Right atrium auricular region (tissue), 2 donors: Measurements from ENCODE around the gene KLHL42. TPM values are rescaled to one million over a fixed set of nuclear protein-coding genes. Genes with fewer than 3 reads are reported as not detected.

ENCODE experiments used
- DNase-seq: peaks from one replicate; pipeline ENCODE4 v3.0.0-alpha.2; 2019; ENCODE audit warnings: low spot score
- H3K27ac ChIP-seq, 2 donors: fragments of 200-600 bp; sonication (generic); 1 replicate in 1 of 2; 2 replicates in 1 of 2; pipeline ENCODE4 v1.5.1; 2016 to 2019
- H3K27me3 ChIP-seq, 2 donors: fragments of 200-600 bp; sonication (generic); one replicate each; pipeline versions ENCODE4 v1.5.1 to v1.6.0; 2017 to 2019
- H3K36me3 ChIP-seq: fragments of 200-600 bp; sonication (generic); one replicate; pipeline ENCODE4 v1.5.1; 2016
- H3K4me1 ChIP-seq, 2 donors: fragments of 200-600 bp; sonication (generic); one replicate each; pipeline versions ENCODE4 v1.5.1 to v1.6.0; 2017 to 2019
- H3K4me3 ChIP-seq, 2 donors: fragments of 200-600 bp; sonication (generic); 1 replicate in 1 of 2; 2 replicates in 1 of 2; pipeline ENCODE4 v1.5.1; 2017 to 2019; ENCODE audit warnings: mild to moderate bottlenecking in 1 of 2, moderate library complexity in 1 of 2
- H3K9me3 ChIP-seq, 2 donors: fragments of 200-600 bp; sonication (generic); one replicate each; pipeline ENCODE4 v1.5.1; 2019
- total RNA-seq, 2 donors: library from RNA; depleted of rRNA; stranded (reverse); fragments of >200 nt; gene quantifications; one replicate each; pipeline ENCODE4 v1.1.0, GENCODE V29; 2016
- TF ChIP-seq, protein P1 (sequence below), 2 donors: fragments of 200-600 bp; sonication (generic); IDR thresholded peaks; one replicate each; pipeline ENCODE4 v1.5.1; 2019; ENCODE audit warnings: antibody characterized with exemption in 2 of 2

Gene KLHL42
- total RNA-seq, 2 donors from 2014 or later = 6.7 to 11.4 TPM

DNA sequence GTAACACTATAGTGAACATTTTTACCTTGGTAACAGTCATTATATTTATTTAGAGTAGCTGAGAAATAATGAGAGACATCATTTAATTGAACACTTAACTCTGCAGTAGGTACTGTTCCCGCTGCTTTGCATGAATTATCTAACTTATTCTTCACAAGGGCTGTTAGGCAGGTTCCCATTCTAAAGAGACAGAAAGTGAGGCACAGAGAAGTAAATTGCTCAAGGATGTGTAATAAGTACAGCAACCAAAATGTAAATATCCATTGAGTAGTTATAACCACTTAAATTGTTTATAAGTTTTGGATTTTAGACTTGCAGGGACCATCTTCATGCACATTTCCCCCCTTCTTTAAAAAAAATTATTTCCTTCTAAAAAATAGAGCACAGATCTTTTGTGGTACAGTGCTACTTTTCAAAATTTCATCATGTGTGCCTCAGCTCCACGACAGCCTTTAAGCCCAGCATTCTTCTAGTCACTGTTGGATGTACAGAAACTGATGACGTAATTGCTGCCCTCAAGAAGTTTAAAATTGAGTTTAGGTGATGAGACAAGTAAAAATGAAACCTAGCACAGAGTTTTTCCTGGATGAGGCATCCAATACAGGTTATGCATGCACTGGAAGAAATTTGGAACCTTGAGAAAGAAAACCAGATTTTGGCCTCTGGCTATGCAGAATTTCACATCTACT lies 6.0 kb downstream of the KLHL42 start:
- Histone ChIP-seq H3K36me3 (no peaks in the 10 kb centered on the region), H3K4me3 (no peak overlapping the region), H3K9me3 (no peaks in the 10 kb centered on the region), H3K27ac (no peak overlapping the region), H3K4me1 (peaks cover 0 to 22% of the 10 kb centered on the region in 2 donors), H3K27me3 (no peaks in the 10 kb centered on the region)
- no peak for DNase-seq
- TF ChIP-seq, protein P1, sequence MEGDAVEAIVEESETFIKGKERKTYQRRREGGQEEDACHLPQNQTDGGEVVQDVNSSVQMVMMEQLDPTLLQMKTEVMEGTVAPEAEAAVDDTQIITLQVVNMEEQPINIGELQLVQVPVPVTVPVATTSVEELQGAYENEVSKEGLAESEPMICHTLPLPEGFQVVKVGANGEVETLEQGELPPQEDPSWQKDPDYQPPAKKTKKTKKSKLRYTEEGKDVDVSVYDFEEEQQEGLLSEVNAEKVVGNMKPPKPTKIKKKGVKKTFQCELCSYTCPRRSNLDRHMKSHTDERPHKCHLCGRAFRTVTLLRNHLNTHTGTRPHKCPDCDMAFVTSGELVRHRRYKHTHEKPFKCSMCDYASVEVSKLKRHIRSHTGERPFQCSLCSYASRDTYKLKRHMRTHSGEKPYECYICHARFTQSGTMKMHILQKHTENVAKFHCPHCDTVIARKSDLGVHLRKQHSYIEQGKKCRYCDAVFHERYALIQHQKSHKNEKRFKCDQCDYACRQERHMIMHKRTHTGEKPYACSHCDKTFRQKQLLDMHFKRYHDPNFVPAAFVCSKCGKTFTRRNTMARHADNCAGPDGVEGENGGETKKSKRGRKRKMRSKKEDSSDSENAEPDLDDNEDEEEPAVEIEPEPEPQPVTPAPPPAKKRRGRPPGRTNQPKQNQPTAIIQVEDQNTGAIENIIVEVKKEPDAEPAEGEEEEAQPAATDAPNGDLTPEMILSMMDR (IDR thresholded peaks at IDR 0.05) = no peak

DNA sequence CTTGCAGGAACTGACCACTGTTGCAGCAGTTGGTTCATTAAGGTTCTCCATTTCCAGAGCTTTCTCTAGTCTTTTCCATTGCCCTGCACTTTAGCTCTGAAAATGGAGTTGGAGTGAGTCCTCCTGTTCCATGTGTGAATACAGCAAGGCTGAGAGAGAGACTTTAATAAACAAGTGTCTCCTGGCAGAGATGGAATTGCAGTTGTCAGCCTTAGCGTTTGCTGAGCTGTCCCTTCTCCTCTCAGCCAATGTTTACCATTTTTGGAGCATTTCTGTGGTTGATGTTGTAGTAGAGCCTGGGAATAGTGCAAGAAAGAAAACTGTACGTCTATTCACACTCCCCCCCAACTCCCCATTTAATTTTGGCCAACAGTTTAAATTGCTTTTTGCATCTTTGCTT lies 7.5 kb downstream of the KLHL42 start:
- H3K4me1 ChIP-seq = peaks cover 0 to 7% of the 10 kb centered on the region in 2 donors

DNA sequence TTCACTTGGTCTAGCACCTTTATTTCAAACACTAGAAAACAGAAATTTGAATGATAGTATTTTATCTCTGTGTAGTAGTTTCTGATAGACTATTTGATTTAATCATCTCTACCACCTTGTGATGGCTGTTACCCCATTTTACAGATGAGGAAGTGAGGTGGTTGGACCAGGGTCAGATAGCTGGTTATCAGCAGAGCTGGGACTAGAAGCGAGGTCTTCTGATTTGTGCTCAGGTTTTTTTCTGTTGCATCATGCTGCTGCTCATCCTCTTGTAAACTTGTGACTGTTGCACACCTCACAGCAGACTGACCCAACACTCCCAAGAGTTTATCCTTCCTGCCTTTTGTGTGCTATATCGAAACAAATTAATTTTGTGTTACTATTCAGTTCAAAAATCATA lies 10.1 kb downstream of the KLHL42 start:
- no peak overlapping the region for H3K27ac ChIP-seq

More for the DNA sequence above, 7.5 kb downstream of the KLHL42 start:
- Histone ChIP-seq H3K9me3 (no peaks in the 10 kb centered on the region), H3K27ac (no peak overlapping the region), H3K36me3 (peaks cover 12% of the 10 kb centered on the region), H3K4me3 (no peak overlapping the region), H3K27me3 (no peaks in the 10 kb centered on the region)
- no peak for DNase-seq
- TF ChIP-seq, protein P1 (IDR thresholded peaks at IDR 0.05) = no peak

DNA sequence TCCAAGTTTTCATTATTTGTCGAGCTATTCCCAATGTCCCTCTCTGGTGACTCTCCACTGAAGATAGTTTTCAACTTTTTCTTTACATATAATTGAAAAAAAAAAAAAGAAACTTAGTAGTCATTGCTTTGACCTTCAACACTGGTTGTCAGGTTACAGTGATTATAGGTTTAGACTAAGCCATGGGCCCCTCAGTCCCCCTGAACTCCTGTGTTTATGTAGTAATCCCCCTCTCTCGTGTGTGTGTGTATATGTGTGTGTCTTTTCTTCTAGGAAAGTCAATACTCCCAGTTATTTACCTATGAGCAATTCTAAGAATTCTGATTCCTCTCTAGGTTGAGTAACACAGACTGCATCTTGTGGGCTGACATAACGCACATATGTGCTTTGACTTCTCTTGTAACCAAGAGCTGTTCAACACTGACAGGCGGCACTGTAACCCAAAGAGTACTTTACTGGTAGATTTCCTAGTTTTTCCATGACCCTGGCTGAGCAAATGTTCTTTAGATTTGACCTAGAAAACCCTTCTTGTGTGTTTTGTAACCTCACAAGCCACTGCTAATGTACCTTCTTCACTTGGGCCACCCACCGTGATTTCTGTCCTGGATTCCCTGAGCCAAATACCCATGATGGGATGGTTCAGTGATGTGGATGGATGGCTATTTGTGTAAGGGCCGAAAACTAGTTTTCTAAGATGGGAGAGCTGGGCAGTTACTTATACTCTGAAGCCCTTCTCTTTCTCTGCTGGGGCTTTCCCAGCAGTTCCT lies 15.0 kb downstream of the KLHL42 start:
- H3K4me3 ChIP-seq = no peak overlapping the region
- no peaks in the 10 kb centered on the region for H3K4me1 ChIP-seq
- TF ChIP-seq, protein P1 (IDR thresholded peaks at IDR 0.05) = no peak
- no peak for DNase-seq
- no peak overlapping the region for H3K27ac ChIP-seq
- no peaks in the 10 kb centered on the region for H3K9me3 ChIP-seq
- peaks cover 47% of the 10 kb centered on the region for H3K36me3 ChIP-seq
- H3K27me3 ChIP-seq = no peaks in the 10 kb centered on the region

More for the DNA sequence above, 10.1 kb downstream of the KLHL42 start:
- peaks cover 30% of the 10 kb centered on the region for H3K36me3 ChIP-seq
- H3K27me3 ChIP-seq = no peaks in the 10 kb centered on the region
- DNase-seq = no peak
- H3K9me3 ChIP-seq = no peaks in the 10 kb centered on the region
- TF ChIP-seq, protein P1 (IDR thresholded peaks at IDR 0.05) = no peak
- no peaks in the 10 kb centered on the region for H3K4me1 ChIP-seq
- no peak overlapping the region for H3K4me3 ChIP-seq

DNA sequence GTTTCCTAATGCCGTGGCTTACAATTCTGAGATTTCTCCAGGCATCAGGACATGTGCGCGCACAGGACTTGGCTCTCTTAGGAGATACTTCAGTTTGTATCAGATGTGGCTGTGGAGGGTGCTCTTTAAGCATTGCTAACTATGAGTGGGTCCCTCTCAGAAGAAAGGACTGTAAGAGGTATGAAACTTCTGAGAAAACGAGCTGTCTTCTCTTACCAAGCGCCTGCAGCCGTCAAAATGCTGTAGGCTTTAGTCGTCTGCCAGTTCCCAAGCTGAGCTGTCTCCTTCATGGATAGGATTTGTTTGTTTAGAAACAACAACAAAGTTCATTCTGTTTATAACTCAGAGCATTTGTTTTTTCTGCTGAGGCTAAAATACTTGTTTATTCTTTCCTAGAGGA lies 16.1 kb downstream of the KLHL42 start:
- Histone ChIP-seq H3K4me3 (no peak overlapping the region), H3K27me3 (no peaks in the 10 kb centered on the region), H3K36me3 (peaks cover 47% of the 10 kb centered on the region), H3K4me1 (no peaks in the 10 kb centered on the region), H3K27ac (no peak overlapping the region), H3K9me3 (no peaks in the 10 kb centered on the region)
- TF ChIP-seq, protein P1 (IDR thresholded peaks at IDR 0.05) = no peak
- DNase-seq = no peak
